Neuronal stem cell (in vitro differentiated cells): ENCODE results near the gene CYP1A1.

Experiments used
- DNase-seq: peaks from one replicate; pipeline ENCODE4 v3.0.0-alpha.2; 2013; ENCODE audit warnings: low spot score
- H2AFZ ChIP-seq: one replicate; pipeline ENCODE4 v1.6.1; 2013; ENCODE audit warnings: mild to moderate bottlenecking, low read length, inconsistent platforms
- H2AK5ac ChIP-seq: 2 replicates; pipeline ENCODE4 v1.6.1; 2013; ENCODE audit warnings: low read depth, mild to moderate bottlenecking, inconsistent platforms, low read length, moderate library complexity, mixed read lengths
- H2BK120ac ChIP-seq: 2 replicates; pipeline ENCODE4 v1.6.1; 2013; ENCODE audit warnings: low read depth, mild to moderate bottlenecking, inconsistent platforms, low read length, moderate library complexity, mixed read lengths
- H2BK12ac ChIP-seq: one replicate; pipeline ENCODE4 v1.6.1; 2013; ENCODE audit warnings: low read length, inconsistent platforms
- H2BK15ac ChIP-seq: 2 replicates; pipeline ENCODE4 v1.6.1; 2013; ENCODE audit warnings: mild to moderate bottlenecking, low read length, inconsistent platforms, mixed read lengths
- H2BK5ac ChIP-seq: one replicate; pipeline ENCODE4 v1.6.1; 2013; ENCODE audit warnings: inconsistent platforms, mild to moderate bottlenecking, low read length, moderate library complexity
- H3K14ac ChIP-seq: one replicate; pipeline ENCODE4 v1.6.1; 2013; ENCODE audit warnings: low read length, inconsistent platforms
- H3K18ac ChIP-seq: 2 replicates; pipeline ENCODE4 v1.6.1; 2013; ENCODE audit warnings: low read length, inconsistent platforms
- H3K23ac ChIP-seq: 2 replicates; pipeline ENCODE4 v1.6.1; 2013; ENCODE audit warnings: low read depth, mild to moderate bottlenecking, mixed read lengths, low read length, inconsistent platforms; ENCODE audit not compliant: poor library complexity
- H3K27ac ChIP-seq: replicated peaks from 3 replicates; pipeline ENCODE4 v1.5.1; 2013; ENCODE audit warnings: low read length, inconsistent platforms
- H3K27me3 ChIP-seq, 3 experiments: 2 replicates each; pipeline ENCODE4 v1.6.1; 2013; ENCODE audit warnings: low read length in 3 of 3, mild to moderate bottlenecking in 2 of 3, inconsistent platforms in 1 of 3, low read depth in 1 of 3, mixed read lengths in 1 of 3, moderate library complexity in 1 of 3; ENCODE audit not compliant: control insufficient read depth in 3 of 3, insufficient read depth in 3 of 3
- H3K36me3 ChIP-seq, 2 donors: replicated peaks in 1 of 2; 2 replicates each; pipeline ENCODE4 v1.6.1; 2013; ENCODE audit warnings: low read length in 2 of 2; ENCODE audit not compliant: control insufficient read depth in 2 of 2, insufficient read depth in 2 of 2
- H3K4ac ChIP-seq: 2 replicates; pipeline ENCODE4 v1.6.1; 2013; ENCODE audit warnings: inconsistent platforms, mild to moderate bottlenecking, low read length, moderate library complexity
- H3K4me1 ChIP-seq, 2 donors: 1 replicate in 1 of 2; 2 replicates in 1 of 2; pipeline ENCODE4 v1.6.1; 2013; ENCODE audit warnings: low read length in 2 of 2, low read depth in 1 of 2; ENCODE audit not compliant: control insufficient read depth in 2 of 2, insufficient read depth in 1 of 2
- H3K4me2 ChIP-seq: one replicate; pipeline ENCODE4 v1.6.1; 2013; ENCODE audit warnings: mild to moderate bottlenecking, low read length, inconsistent platforms; ENCODE audit not compliant: insufficient read depth, poor library complexity, severe bottlenecking
- H3K4me3 ChIP-seq, 2 donors: 2 replicates each; pipeline ENCODE4 v1.5.1; 2013; ENCODE audit warnings: low read length in 2 of 2, mild to moderate bottlenecking in 2 of 2, inconsistent platforms in 1 of 2, moderate library complexity in 1 of 2
- H3K79me1 ChIP-seq: one replicate; pipeline ENCODE4 v1.6.1; 2013; ENCODE audit warnings: low read depth, mild to moderate bottlenecking, inconsistent platforms, low read length, moderate library complexity
- H3K9ac ChIP-seq: one replicate; pipeline ENCODE4 v1.6.1; 2013; ENCODE audit warnings: mild to moderate bottlenecking, low read depth, low read length, inconsistent platforms; ENCODE audit not compliant: poor library complexity
- H3K9me3 ChIP-seq, 2 donors: replicated peaks in 1 of 2; 2 replicates each; pipeline versions ENCODE3 to v1.6.1; 2013; ENCODE audit warnings: low read length in 2 of 2, mild to moderate bottlenecking in 2 of 2, inconsistent platforms in 1 of 2, low read depth in 1 of 2, mixed read lengths in 1 of 2, moderate library complexity in 1 of 2; ENCODE audit not compliant: control insufficient read depth in 2 of 2, insufficient read depth in 1 of 2
- H4K8ac ChIP-seq: one replicate; pipeline ENCODE4 v1.6.1; 2013; ENCODE audit warnings: low read depth, mild to moderate bottlenecking, inconsistent platforms, low read length, moderate library complexity
- H4K91ac ChIP-seq: one replicate; pipeline ENCODE4 v1.6.1; 2013; ENCODE audit warnings: low read length, low read depth, mild to moderate bottlenecking, inconsistent platforms; ENCODE audit not compliant: poor library complexity
- WGBS, 2 donors: extraction: QIAGEN DNeasy Blood & Tissue Kit; methylation state at CpG; one replicate each; pipeline ENCODE4 v1.1.7; 2013; ENCODE audit warnings: missing lambda C conversion rate in 2 of 2, mixed read lengths in 1 of 2; ENCODE audit not compliant: insufficient read length in 2 of 2, insufficient replicate concordance in 1 of 2; ENCODE audit errors: extremely low coverage in 2 of 2; 5-methylcytosine and 5-hydroxymethylcytosine counted together

The CYP1A1 gene

GRCh38 chr15:74754593-74755215 is 29.4 kb upstream of the CYP1A1 start:
- Histone ChIP-seq H4K91ac (no peak overlapping the region), H3K4ac (no peak overlapping the region), H3K4me2 (no peak overlapping the region), H2BK5ac (no peak overlapping the region), H3K4me1 (peaks cover 0 to 11% of the 10 kb centered on the region in 2 donors), H3K14ac (no peak overlapping the region), H2BK12ac (no peak overlapping the region), H3K27ac (no peak overlapping the region), H3K36me3 (no peaks in the 10 kb centered on the region), H4K8ac (no peak overlapping the region), H2BK120ac (no peak overlapping the region), H3K23ac (no peak overlapping the region), H3K27me3 (peaks cover 0 to 33% (median 25%) of the 10 kb centered on the region in 3 experiments), H2AK5ac (no peak overlapping the region), H3K9me3 (peaks cover 0 to 2% of the 10 kb centered on the region in 2 donors), H3K18ac (no peak overlapping the region), H2AFZ (no peak overlapping the region), H3K9ac (no peak overlapping the region), H3K4me3 (no peak overlapping the region), H3K79me1 (no peaks in the 10 kb centered on the region), H2BK15ac (no peak overlapping the region)
- DNase-seq, result no peak
- WGBS, 2 donors, result no CpG with 5 or more reads among the region's 20 CpGs

DNA sequence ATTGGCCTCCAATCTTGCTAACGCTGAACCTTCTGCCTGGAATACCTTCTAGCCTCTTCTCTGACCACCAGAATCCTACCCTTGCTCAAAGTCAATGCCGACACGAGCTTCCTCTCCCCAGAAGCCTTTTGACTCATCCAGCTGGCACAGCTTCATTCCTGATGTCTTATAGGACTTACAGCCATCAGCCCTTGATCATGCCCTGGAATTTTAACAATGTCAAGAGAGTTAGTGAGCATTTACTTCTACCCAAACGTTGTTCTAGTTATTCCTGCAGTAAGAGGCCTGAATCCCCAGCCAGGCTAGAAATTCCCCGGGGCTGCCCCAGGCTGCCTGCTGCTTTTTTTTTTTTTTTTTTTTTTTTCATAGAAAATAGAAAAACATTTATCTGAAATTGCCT is 27.2 kb upstream of the CYP1A1 start:
- no peaks in the 10 kb centered on the region for H3K36me3 ChIP-seq
- H2BK120ac ChIP-seq, result no peak overlapping the region
- H2BK5ac ChIP-seq, result no peak overlapping the region
- H3K14ac ChIP-seq, result no peak overlapping the region
- H4K91ac ChIP-seq, result no peak overlapping the region
- H2AFZ ChIP-seq, result no peak overlapping the region
- no peak overlapping the region for H2AK5ac ChIP-seq
- H3K4me3 ChIP-seq, result no peak overlapping the region
- DNase-seq, result no peak
- H3K23ac ChIP-seq, result no peak overlapping the region
- no peak overlapping the region for H3K4ac ChIP-seq
- WGBS, 2 donors, result no CpG with 5 or more reads among the region's 5 CpGs
- H3K27me3 ChIP-seq, result peaks cover 0 to 38% (median 38%) of the 10 kb centered on the region in 3 experiments
- H3K4me1 ChIP-seq, result peaks cover 0 to 11% of the 10 kb centered on the region in 2 donors
- no peak overlapping the region for H3K9ac ChIP-seq
- H3K9me3 ChIP-seq, result peaks cover 0 to 2% of the 10 kb centered on the region in 2 donors
- H3K79me1 ChIP-seq, result no peaks in the 10 kb centered on the region
- H3K18ac ChIP-seq, result no peak overlapping the region
- H3K27ac ChIP-seq, result no peak overlapping the region
- no peak overlapping the region for H4K8ac ChIP-seq
- no peak overlapping the region for H3K4me2 ChIP-seq
- H2BK15ac ChIP-seq, result no peak overlapping the region
- no peak overlapping the region for H2BK12ac ChIP-seq

GRCh38 chr15:74752011-74752410 is 26.7 kb upstream of the CYP1A1 start:
- Histone ChIP-seq H3K4me2 (no peak overlapping the region), H3K18ac (no peak overlapping the region), H3K9ac (no peak overlapping the region), H3K79me1 (no peaks in the 10 kb centered on the region), H2AFZ (no peak overlapping the region), H2BK5ac (no peak overlapping the region), H3K27ac (no peak overlapping the region), H2AK5ac (no peak overlapping the region), H3K23ac (no peak overlapping the region), H3K14ac (peak overlapping the region; percentile 32), H3K27me3 (peaks cover 0 to 38% (median 38%) of the 10 kb centered on the region in 3 experiments), H3K4me3 (no peak overlapping the region), H3K4ac (no peak overlapping the region), H3K4me1 (peaks cover 0 to 11% of the 10 kb centered on the region in 2 donors), H2BK12ac (no peak overlapping the region), H4K8ac (no peak overlapping the region), H2BK120ac (no peak overlapping the region), H3K36me3 (no peaks in the 10 kb centered on the region), H2BK15ac (no peak overlapping the region), H3K9me3 (peaks cover 0 to 2% of the 10 kb centered on the region in 2 donors), H4K91ac (no peak overlapping the region)
- WGBS, 2 donors, result no CpG with 5 or more reads among the region's 8 CpGs
- no peak for DNase-seq

DNA sequence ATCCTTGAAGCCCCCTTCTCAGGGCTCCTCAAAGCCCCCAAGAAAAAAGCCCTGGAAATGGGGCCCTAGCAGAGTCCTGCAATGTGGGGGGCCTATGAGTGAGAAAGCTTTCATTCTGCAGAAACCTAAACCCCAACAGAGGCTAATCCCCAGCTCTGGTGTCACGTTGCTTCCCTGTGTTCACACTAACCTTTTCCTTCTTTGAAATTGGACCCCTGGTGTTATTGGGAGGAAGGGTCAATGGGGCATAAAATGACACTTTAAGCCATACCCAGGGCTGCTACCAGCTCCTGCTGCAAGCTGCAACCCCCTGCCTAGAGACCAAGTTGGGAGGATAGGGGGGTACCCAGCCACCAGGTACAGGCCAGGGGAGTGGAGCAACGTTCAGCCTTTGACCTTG is 25.4 kb upstream of the CYP1A1 start:
- peak; percentile 50 for DNase-seq
- Histone ChIP-seq H2BK5ac (no peak overlapping the region), H3K23ac (no peak overlapping the region), H3K4me2 (no peak overlapping the region), H2BK12ac (no peak overlapping the region), H3K4ac (no peak overlapping the region), H2BK120ac (no peak overlapping the region), H3K27me3 (peaks cover 0 to 43% (median 38%) of the 10 kb centered on the region in 3 experiments), H4K8ac (no peak overlapping the region), H3K79me1 (no peaks in the 10 kb centered on the region), H3K9ac (no peak overlapping the region), H3K4me3 (no peak overlapping the region), H2BK15ac (no peak overlapping the region), H3K27ac (no peak overlapping the region), H2AK5ac (no peak overlapping the region), H4K91ac (no peak overlapping the region), H3K36me3 (no peaks in the 10 kb centered on the region), H3K18ac (no peak overlapping the region), H2AFZ (no peak overlapping the region), H3K4me1 (peaks cover 0 to 11% of the 10 kb centered on the region in 2 donors), H3K9me3 (peaks cover 0 to 2% of the 10 kb centered on the region in 2 donors), H3K14ac (no peak overlapping the region)
- no CpG with 5 or more reads among the region's 2 CpGs for WGBS, 2 donors
